Body of pancreas (tissue), 4 donors: ENCODE measurements around the gene ATP6V1F.

Experiments
- POLR2A ChIP-seq, 3 donors: fragments of 450-650 bp; IDR thresholded peaks; one replicate each; pipeline ENCODE4 v1.6.1; 2016; ENCODE audit warnings: antibody characterized with exemption in 3 of 3, mild to moderate bottlenecking in 2 of 3
- TF ChIP-seq, protein P1 (sequence below), 7 experiments: fragments of 450-650 bp in 4 of 7; fragments of 200-600 bp in 3 of 7; sonication (generic) in 3 of 7; IDR thresholded peaks; one replicate each; pipeline ENCODE4 v1.5.1; 2016 to 2019; ENCODE audit warnings: antibody characterized with exemption in 7 of 7

DNA sequence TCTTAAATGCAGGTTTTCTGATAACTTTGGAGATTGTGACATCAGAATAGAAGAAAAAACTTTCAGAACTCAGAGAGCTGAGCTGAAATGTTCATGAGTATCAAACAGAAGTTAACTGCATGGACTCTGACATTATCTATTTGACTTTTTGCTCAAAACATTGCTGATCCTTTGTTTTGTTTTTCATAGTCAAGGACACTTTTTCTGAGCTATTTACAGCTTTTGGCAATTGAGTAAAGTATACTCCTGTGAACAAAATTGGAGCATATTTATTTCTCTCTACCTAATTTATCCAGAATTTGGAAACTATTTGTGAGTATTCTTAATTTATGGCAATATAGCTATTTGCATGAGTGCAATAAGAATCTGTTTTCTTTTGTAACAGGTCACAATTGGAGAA is 36.7 kb downstream of the ATP6V1F start:
- TF ChIP-seq, protein P1, sequence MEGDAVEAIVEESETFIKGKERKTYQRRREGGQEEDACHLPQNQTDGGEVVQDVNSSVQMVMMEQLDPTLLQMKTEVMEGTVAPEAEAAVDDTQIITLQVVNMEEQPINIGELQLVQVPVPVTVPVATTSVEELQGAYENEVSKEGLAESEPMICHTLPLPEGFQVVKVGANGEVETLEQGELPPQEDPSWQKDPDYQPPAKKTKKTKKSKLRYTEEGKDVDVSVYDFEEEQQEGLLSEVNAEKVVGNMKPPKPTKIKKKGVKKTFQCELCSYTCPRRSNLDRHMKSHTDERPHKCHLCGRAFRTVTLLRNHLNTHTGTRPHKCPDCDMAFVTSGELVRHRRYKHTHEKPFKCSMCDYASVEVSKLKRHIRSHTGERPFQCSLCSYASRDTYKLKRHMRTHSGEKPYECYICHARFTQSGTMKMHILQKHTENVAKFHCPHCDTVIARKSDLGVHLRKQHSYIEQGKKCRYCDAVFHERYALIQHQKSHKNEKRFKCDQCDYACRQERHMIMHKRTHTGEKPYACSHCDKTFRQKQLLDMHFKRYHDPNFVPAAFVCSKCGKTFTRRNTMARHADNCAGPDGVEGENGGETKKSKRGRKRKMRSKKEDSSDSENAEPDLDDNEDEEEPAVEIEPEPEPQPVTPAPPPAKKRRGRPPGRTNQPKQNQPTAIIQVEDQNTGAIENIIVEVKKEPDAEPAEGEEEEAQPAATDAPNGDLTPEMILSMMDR (IDR thresholded peaks at IDR 0.05): no peak
- no peak for TF ChIP-seq POLR2A (IDR thresholded peaks at IDR 0.05)
